Liver (tissue), 9 donors: ENCODE measurements around the gene C1QTNF4. TPM values are rescaled to one million over a fixed set of nuclear protein-coding genes. Genes with fewer than 3 reads are reported as not detected.

Experiments used
- DNase-seq: peaks from one replicate; pipeline ENCODE4 v3.0.0-alpha.2; 2017; ENCODE audit warnings: low spot score
- H3K27ac ChIP-seq, 2 donors: one replicate each; pipeline ENCODE4 v1.7.0; 2013; ENCODE audit warnings: inconsistent platforms in 2 of 2, low read length in 2 of 2, control low read depth in 1 of 2, low read depth in 1 of 2, mild to moderate bottlenecking in 1 of 2
- H3K27me3 ChIP-seq, 4 donors: one replicate each; pipeline versions ENCODE4 v1.6.1 to v1.7.0; 2013; ENCODE audit warnings: low read length in 3 of 4, inconsistent platforms in 1 of 4, mild to moderate bottlenecking in 1 of 4, moderate library complexity in 1 of 4; ENCODE audit not compliant: control insufficient read depth in 4 of 4, insufficient read depth in 4 of 4
- H3K36me3 ChIP-seq, 4 donors: one replicate each; pipeline versions ENCODE4 v1.6.1 to v1.7.0; 2013; ENCODE audit warnings: low read length in 3 of 4, mild to moderate bottlenecking in 3 of 4, low read depth in 1 of 4, moderate library complexity in 1 of 4; ENCODE audit not compliant: control insufficient read depth in 4 of 4, insufficient read depth in 3 of 4
- H3K4me1 ChIP-seq, 4 donors: one replicate each; pipeline versions ENCODE4 v1.6.1 to v1.7.0; 2013; ENCODE audit warnings: low read length in 3 of 4, mild to moderate bottlenecking in 3 of 4, moderate library complexity in 1 of 4; ENCODE audit not compliant: control insufficient read depth in 4 of 4, insufficient read depth in 4 of 4
- H3K4me3 ChIP-seq, 3 donors: one replicate each; pipeline versions ENCODE4 v1.6.1 to v1.7.0; 2013; ENCODE audit warnings: low read length in 3 of 3, control low read depth in 1 of 3, low read depth in 1 of 3, mild to moderate bottlenecking in 1 of 3
- H3K9ac ChIP-seq, 2 donors: one replicate each; pipeline ENCODE4 v1.7.0; 2013; ENCODE audit warnings: low read length in 2 of 2, mild to moderate bottlenecking in 2 of 2, moderate library complexity in 2 of 2, control low read depth in 1 of 2, low read depth in 1 of 2
- H3K9me3 ChIP-seq, 4 donors: one replicate each; pipeline versions ENCODE4 v1.6.1 to v1.7.0; 2013; ENCODE audit warnings: low read length in 3 of 4; ENCODE audit not compliant: control insufficient read depth in 4 of 4
- EGR1 ChIP-seq, 2 donors: IDR thresholded peaks; 2 replicates each; pipeline ENCODE4 v1.6.1; 2016 to 2018; ENCODE audit warnings: antibody characterized with exemption in 2 of 2, low read depth in 2 of 2
- FOXA1 ChIP-seq: IDR thresholded peaks from 2 replicates; pipeline ENCODE4 v1.6.1; 2016; ENCODE audit warnings: antibody characterized with exemption
- GABPA ChIP-seq, 2 donors: IDR thresholded peaks in 1 of 2; conservative IDR thresholded peaks in 1 of 2; 2 replicates each; pipeline ENCODE4 v1.6.1; 2016; ENCODE audit warnings: antibody characterized with exemption in 2 of 2, mild to moderate bottlenecking in 1 of 2, moderate library complexity in 1 of 2
- HNF4A ChIP-seq, 2 donors: conservative IDR thresholded peaks; 2 replicates each; pipeline ENCODE4 v1.6.1; 2016; ENCODE audit warnings: antibody characterized with exemption in 2 of 2, mild to moderate bottlenecking in 2 of 2
- HNF4G ChIP-seq: IDR thresholded peaks from 2 replicates; pipeline ENCODE4 v1.6.1; 2016; ENCODE audit warnings: antibody characterized with exemption
- JUND ChIP-seq, 2 donors: IDR thresholded peaks; 2 replicates each; pipeline ENCODE4 v1.6.1; 2016; ENCODE audit warnings: antibody characterized with exemption in 2 of 2
- RAD21 ChIP-seq, 2 donors: IDR thresholded peaks; 2 replicates each; pipeline ENCODE4 v1.6.1; 2016; ENCODE audit warnings: antibody characterized with exemption in 2 of 2, mild to moderate bottlenecking in 2 of 2
- REST ChIP-seq: IDR thresholded peaks from 2 replicates; pipeline ENCODE4 v1.6.1; 2016; ENCODE audit warnings: antibody characterized with exemption, mild to moderate bottlenecking
- RXRA ChIP-seq, 2 donors: IDR thresholded peaks; 2 replicates each; pipeline ENCODE4 v1.6.1; 2017 to 2018; ENCODE audit warnings: antibody characterized with exemption in 2 of 2, mild to moderate bottlenecking in 1 of 2
- SP1 ChIP-seq: IDR thresholded peaks from 2 replicates; pipeline ENCODE4 v1.6.1; 2018; ENCODE audit warnings: antibody characterized with exemption, mild to moderate bottlenecking
- TAF1 ChIP-seq: conservative IDR thresholded peaks from 2 replicates; pipeline ENCODE4 v1.6.1; 2016; ENCODE audit warnings: antibody characterized with exemption, mild to moderate bottlenecking
- YY1 ChIP-seq: IDR thresholded peaks from 2 replicates; pipeline ENCODE4 v1.6.1; 2016; ENCODE audit warnings: antibody characterized with exemption, mild to moderate bottlenecking
- ZBTB33 ChIP-seq: IDR thresholded peaks from 2 replicates; pipeline ENCODE4 v1.6.1; 2016; ENCODE audit warnings: antibody characterized with exemption
- WGBS: extraction: QIAGEN DNeasy Blood & Tissue Kit; methylation state at CpG from one replicate; pipeline ENCODE4 v1.1.7; 2013; 5-methylcytosine and 5-hydroxymethylcytosine counted together
- polyA plus RNA-seq, 2 donors: library from polyadenylated mRNA; stranded (reverse) in 1 of 2; unstranded in 1 of 2; fragments of 200-250 nt in 1 of 2; fragments of >200 nt in 1 of 2; fragmentation: Nextera tagmentation in 1 of 2; extraction: Ambion mirVana in 1 of 2; gene quantifications; one replicate each; pipeline versions ENCODE4 v1.2.1 to v1.2.3, GENCODE V29; 2013 to 2015
- total RNA-seq, 2 donors: library from RNA; depleted of rRNA; stranded (reverse); fragments of >200 nt; gene quantifications; one replicate each; pipeline ENCODE4 v1.2.3, GENCODE V29; 2014
- donor health status: healthy.
- donor health status: healthy.
- donor health status: healthy.
- donor health status: healthy.
- donor health status: healthy.

C1QTNF4 gene
- total and polyA plus RNA-seq, 4 donors = 0.08 to 1.8 (median 0.32) TPM

- Histone ChIP-seq H3K27me3 (peaks cover 0 to 7% (median 2%) of the 10 kb centered on the region in 4 donors), H3K4me1 (peaks cover 0 to 6% (median 2%) of the 10 kb centered on the region in 4 donors), H3K9ac (no peak overlapping the region), H3K36me3 (peaks cover 0 to 1% (median under 1%) of the 10 kb centered on the region in 4 donors), H3K27ac (no peak overlapping the region), H3K9me3 (peaks cover 0 to 7% (median 1%) of the 10 kb centered on the region in 4 donors), H3K4me3 (peak overlapping the region in 1 of 3 donors; percentile 1)
- TF ChIP-seq HNF4A (conservative IDR thresholded peaks at IDR 0.05) = no peak
- no peak for TF ChIP-seq RAD21 (IDR thresholded peaks at IDR 0.05)
- no peak for TF ChIP-seq REST
- TF ChIP-seq ZBTB33 = no peak
- TF ChIP-seq EGR1 (IDR thresholded peaks at IDR 0.05; ENCODE audit: low read depth in 2 of 2) = no peak
- no peak for TF ChIP-seq YY1
- TF ChIP-seq TAF1 = no peak
- no peak for TF ChIP-seq RXRA (IDR thresholded peaks at IDR 0.05)
- WGBS = 45% methylated on average over 122 of the region's 122 CpGs
- DNase-seq = no peak
These were observed 4.0 kb downstream of the C1QTNF4 start for GRCh38 chr11:47589977-47590861.

- TF ChIP-seq YY1 (no peak), RAD21 (IDR thresholded peaks at IDR 0.05) (no peak), REST (no peak), HNF4G (no peak), GABPA (IDR thresholded peaks at IDR 0.05 in 1 of 2, conservative IDR thresholded peaks at IDR 0.05 in 1 of 2) (no peak), SP1 (no peak), JUND (IDR thresholded peaks at IDR 0.05) (no peak), ZBTB33 (no peak), FOXA1 (no peak), HNF4A (conservative IDR thresholded peaks at IDR 0.05) (no peak)
- DNase-seq = no peak
- peaks cover 0 to 6% (median 2%) of the 10 kb centered on the region in 4 donors for H3K4me1 ChIP-seq
- peaks cover 0 to 7% (median 2%) of the 10 kb centered on the region in 4 donors for H3K27me3 ChIP-seq
- WGBS = 49% methylated on average over 51 of the region's 51 CpGs
- H3K9me3 ChIP-seq = peaks cover 0 to 7% (median 1%) of the 10 kb centered on the region in 4 donors
- H3K4me3 ChIP-seq = peak overlapping the region in 1 of 3 donors; percentile 1
- H3K36me3 ChIP-seq = peaks cover 1 to 5% (median 3%) of the 10 kb centered on the region in 4 donors
- no peak overlapping the region for H3K9ac ChIP-seq
- H3K27ac ChIP-seq = no peak overlapping the region
These were observed 4.6 kb downstream of the C1QTNF4 start for GRCh38 chr11:47589584-47589976.
